ENCODE measurements around the gene DCLK1. TPM values are rescaled to one million over a fixed set of nuclear protein-coding genes. Genes with fewer than 3 reads are reported as not detected.
A peak's percentile ranks its signal among the peaks of the same experiment; 100 is the strongest.

DCLK1 gene
- total RNA-seq, 2 donors from 2014 or later: 18.2 to 30.1 TPM

DNA sequence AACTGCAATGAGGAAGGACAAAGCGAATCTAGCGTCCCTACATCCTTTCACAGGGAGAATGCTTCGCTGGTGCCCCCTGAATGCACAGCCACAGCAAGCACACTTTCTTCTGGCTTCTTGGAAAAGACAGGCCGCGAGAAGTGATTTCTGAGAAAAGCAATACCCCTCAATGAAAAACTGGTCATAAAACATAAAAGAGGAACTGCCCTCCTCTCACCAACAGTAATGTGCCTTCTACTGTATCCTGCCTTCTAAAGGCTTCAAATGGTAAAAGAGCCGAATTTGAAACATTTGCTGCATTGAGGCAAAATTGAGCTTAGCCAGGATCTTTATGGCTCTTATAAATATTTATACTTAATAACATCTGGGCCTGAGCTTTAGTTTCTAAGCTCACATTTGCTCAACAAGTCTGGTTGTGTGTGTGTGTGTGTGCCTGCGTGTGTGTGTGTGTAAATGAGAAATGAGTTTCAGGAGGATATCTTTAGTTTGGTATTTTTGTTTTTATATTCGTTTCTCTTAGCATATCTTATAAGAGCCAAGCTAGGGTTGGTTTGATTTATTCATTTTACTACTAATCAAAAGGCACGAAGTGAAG, 408.6 kb downstream of the DCLK1 start:
- DNase-seq (no peak), ATAC-seq (no peak)
- intact Hi-C loops (cut with DNase I): loop anchor here in 1 of 2 donors (5.0 kb wide), 1 partner anchor 235 kb away; no protein-coding TSS in a partner anchor

DNA sequence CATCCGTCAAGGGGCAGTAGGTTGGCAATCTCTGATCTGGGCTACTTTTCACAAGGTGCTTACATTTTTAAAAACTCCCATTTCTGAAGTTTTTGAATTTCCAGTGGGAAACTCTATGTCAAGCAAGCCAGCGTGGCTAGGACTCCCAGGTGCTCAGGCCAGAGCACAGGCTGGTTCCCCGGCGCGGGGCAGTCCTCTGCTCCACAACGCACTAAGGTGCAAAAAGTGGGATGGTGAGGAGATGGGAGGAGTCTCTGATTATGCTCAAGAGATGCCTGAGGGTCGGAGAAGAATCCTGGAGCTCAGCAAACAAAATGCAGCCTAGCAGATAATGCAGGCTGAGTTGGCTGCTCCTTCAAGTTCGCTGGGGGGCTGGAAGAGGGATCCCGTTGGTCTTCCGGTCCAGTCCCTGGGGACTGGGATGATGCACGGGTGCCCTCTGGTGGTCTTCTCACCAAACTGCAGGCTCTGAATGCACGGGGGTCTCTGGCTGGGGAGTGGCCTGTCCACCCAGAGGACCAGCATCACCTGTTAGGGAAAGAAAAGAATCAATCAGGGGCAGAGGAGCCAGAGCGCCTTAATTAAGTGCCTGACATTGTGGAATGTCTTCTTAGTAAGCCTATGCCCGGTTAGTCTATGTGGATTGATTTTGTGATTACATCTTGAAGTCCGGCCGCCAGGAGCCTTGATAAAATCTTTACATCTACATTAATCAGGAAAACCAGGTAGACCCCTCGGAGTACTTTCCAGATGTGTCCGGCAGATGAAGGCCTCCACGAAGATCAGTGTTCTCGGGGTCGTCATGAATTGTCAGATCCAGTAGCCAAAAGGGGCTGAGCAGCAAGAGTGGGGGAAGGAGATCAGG, 410.3 kb downstream of the DCLK1 start:
- intact Hi-C loops (cut with DNase I): loop anchor here in 1 of 2 donors (5.0 kb wide), 1 partner anchor 236 kb away; no protein-coding TSS in a partner anchor
- DNase-seq (peak; percentile 52), ATAC-seq (peak; percentile 42 to 54)

DNA sequence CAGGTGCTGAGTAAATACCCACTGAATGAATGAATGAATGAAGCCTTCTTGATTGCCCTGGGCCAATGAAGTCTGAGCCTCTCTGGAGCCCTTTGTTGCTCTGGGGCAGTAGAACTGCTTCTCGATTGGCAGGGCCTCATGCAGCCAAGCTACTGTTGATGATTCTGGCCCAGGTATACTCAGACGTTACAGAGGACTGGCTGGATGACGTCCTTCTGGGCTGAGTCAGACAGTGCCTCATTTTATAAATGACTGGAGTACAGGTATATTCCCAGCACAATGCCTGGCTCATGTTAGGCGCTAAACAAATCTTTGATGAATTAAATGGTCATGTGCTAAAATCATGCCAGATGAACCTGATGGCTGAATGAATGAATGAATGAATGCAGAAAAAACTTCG, 410.9 kb downstream of the DCLK1 start:
- intact Hi-C loops (cut with DNase I): loop anchor here in 1 of 2 donors (5.0 kb wide), 1 partner anchor 237 kb away; no protein-coding TSS in a partner anchor
- no peak for DNase-seq
- no peak for ATAC-seq

Other genes with a start within 250 kb of the DCLK1 start
- gene SOHLH2, start 83.2 kb upstream of the DCLK1 start, total RNA-seq: under 1 TPM in 1 of 2 donors, not detected in 1; 0.24 TPM
- gene CCDC169, start 166.4 kb upstream of the DCLK1 start, total RNA-seq: 1 to 10 TPM in 1 of 2 donors, under 1 TPM in 1; 0.68 to 1.8 TPM
- 10 to 100 TPM; 45.3 to 49.4 TPM for gene SPART, start 215.0 kb upstream of the DCLK1 start, total RNA-seq

Measured in left cardiac atrium (tissue), 4 donors.